DOHH2 (cell line): Measurements from ENCODE around the gene P2RY13.

Source experiments
- EZH2phosphoT487 ChIP-seq: fragments of 200-600 bp; sonication (generic); IDR thresholded peaks from 2 replicates; pipeline ENCODE4 v1.6.1; 2017; ENCODE audit warnings: borderline replicate concordance, mild to moderate bottlenecking, antibody characterized with exemption, low read length, moderate library complexity, mixed read lengths
- TF ChIP-seq, protein P1 (sequence below): fragments of 200-600 bp; sonication (generic); IDR thresholded peaks from one replicate; pipeline ENCODE4 v1.5.1; 2014; ENCODE audit warnings: antibody characterized with exemption, mild to moderate bottlenecking, low read depth, low read length; ENCODE audit not compliant: poor library complexity, severe bottlenecking

DNA sequence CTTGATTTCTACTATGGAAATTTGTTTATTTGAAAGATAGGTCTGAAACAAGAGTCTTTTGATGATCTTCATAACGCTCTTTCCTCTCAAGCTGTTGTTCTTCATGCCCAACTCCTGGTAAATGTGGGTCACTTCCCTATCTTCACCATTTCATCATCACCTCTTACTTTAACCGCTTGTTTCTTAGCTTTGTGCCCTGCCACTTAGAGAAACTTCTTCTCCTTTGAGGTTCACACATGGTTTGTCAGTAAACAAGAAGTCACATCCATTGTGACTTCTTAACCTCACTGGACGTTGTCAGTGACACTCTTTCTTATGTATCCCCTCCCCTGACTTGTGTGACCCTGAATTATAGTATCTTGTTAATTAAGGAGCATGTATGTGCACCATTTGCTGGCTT is 16.9 kb upstream of the P2RY13 start:
- TF ChIP-seq, protein P1, sequence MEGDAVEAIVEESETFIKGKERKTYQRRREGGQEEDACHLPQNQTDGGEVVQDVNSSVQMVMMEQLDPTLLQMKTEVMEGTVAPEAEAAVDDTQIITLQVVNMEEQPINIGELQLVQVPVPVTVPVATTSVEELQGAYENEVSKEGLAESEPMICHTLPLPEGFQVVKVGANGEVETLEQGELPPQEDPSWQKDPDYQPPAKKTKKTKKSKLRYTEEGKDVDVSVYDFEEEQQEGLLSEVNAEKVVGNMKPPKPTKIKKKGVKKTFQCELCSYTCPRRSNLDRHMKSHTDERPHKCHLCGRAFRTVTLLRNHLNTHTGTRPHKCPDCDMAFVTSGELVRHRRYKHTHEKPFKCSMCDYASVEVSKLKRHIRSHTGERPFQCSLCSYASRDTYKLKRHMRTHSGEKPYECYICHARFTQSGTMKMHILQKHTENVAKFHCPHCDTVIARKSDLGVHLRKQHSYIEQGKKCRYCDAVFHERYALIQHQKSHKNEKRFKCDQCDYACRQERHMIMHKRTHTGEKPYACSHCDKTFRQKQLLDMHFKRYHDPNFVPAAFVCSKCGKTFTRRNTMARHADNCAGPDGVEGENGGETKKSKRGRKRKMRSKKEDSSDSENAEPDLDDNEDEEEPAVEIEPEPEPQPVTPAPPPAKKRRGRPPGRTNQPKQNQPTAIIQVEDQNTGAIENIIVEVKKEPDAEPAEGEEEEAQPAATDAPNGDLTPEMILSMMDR = no peak
- TF ChIP-seq EZH2phosphoT487 = no peak
